ENCODE results near the gene PARVB. TPM values are rescaled to one million over a fixed set of nuclear protein-coding genes. Genes with fewer than 3 reads are reported as not detected.

Gene PARVB
- total RNA-seq, 1 donor from 2014 or later, result 79.9 TPM

GRCh38 chr22:43992331-43992821 is 31.7 kb upstream of the PARVB start:
- H3K4me3 ChIP-seq (ENCODE audit: low read depth, low read length), result no peak overlapping the region
- no peak for TF ChIP-seq CTCF (conservative IDR thresholded peaks at IDR 0.05; ENCODE audit: low read depth, low read length)
- DNase-seq (ENCODE audit: low read depth), result no peak

GRCh38 chr22:43993072-43993760 is 30.9 kb upstream of the PARVB start:
- DNase-seq (ENCODE audit: low read depth), result no peak
- no peak overlapping the region for H3K4me3 ChIP-seq (ENCODE audit: low read depth, low read length)
- peak; percentile 97 for TF ChIP-seq CTCF (conservative IDR thresholded peaks at IDR 0.05; ENCODE audit: low read depth, low read length)

GRCh38 chr22:43994006-43994405 is 30.1 kb upstream of the PARVB start:
- no peak overlapping the region for H3K4me3 ChIP-seq (ENCODE audit: low read depth, low read length)
- no peak for DNase-seq (ENCODE audit: low read depth)
- TF ChIP-seq CTCF (conservative IDR thresholded peaks at IDR 0.05; ENCODE audit: low read depth, low read length), result no peak

GRCh38 chr22:43994416-43994815 is 29.7 kb upstream of the PARVB start:
- H3K4me3 ChIP-seq (ENCODE audit: low read depth, low read length), result no peak overlapping the region
- no peak for TF ChIP-seq CTCF (conservative IDR thresholded peaks at IDR 0.05; ENCODE audit: low read depth, low read length)
- DNase-seq (ENCODE audit: low read depth), result no peak

- no peak overlapping the region for H3K4me3 ChIP-seq (ENCODE audit: low read depth, low read length)
- TF ChIP-seq CTCF (conservative IDR thresholded peaks at IDR 0.05; ENCODE audit: low read depth, low read length), result no peak
Observed at GRCh38 chr22:43995057-43995685, 28.9 kb upstream of the PARVB start.

GRCh38 chr22:43995798-43996169 is 28.3 kb upstream of the PARVB start:
- TF ChIP-seq CTCF (conservative IDR thresholded peaks at IDR 0.05; ENCODE audit: low read depth, low read length), result no peak

More at GRCh38 chr22:43995057-43995685, 28.9 kb upstream of the PARVB start:
- DNase-seq (ENCODE audit: low read depth), result no peak

More at GRCh38 chr22:43995798-43996169, 28.3 kb upstream of the PARVB start:
- no peak for DNase-seq (ENCODE audit: low read depth)
- no peak overlapping the region for H3K4me3 ChIP-seq (ENCODE audit: low read depth, low read length)

Measured in epithelial cell of proximal tubule (primary cell).